ENCODE results near the gene HBE1. TPM values are rescaled to one million over a fixed set of nuclear protein-coding genes. Genes with fewer than 3 reads are reported as not detected.

The HBE1 gene
- total RNA-seq, 1 donor from 2014 or later: not detected

GRCh38 chr11:5304046-5304445, 34.3 kb upstream of the HBE1 start:
- TF ChIP-seq CTCF (IDR thresholded peaks at IDR 0.05; ENCODE audit: unreplicated experiment): no peak
- H3K27ac Mint-ChIP-seq: no peak overlapping the region
- DNase-seq (ENCODE audit: low spot score, unreplicated experiment): no peak
- no peaks in the 10 kb centered on the region for H3K9me3 Mint-ChIP-seq (ENCODE audit: low read depth)
- no peaks in the 10 kb centered on the region for H3K4me1 Mint-ChIP-seq (ENCODE audit: low read depth)
- H3K4me3 Mint-ChIP-seq (ENCODE audit: low read depth): no peak overlapping the region
- H3K27me3 Mint-ChIP-seq: peaks cover 7% of the 10 kb centered on the region
- H3K36me3 Mint-ChIP-seq (ENCODE audit: insufficient read depth): no peaks in the 10 kb centered on the region

GRCh38 chr11:5303626-5304025, 33.9 kb upstream of the HBE1 start:
- Mint-ChIP-seq H3K36me3 (ENCODE audit: insufficient read depth) (no peaks in the 10 kb centered on the region), H3K27me3 (peaks cover 5% of the 10 kb centered on the region), H3K9me3 (ENCODE audit: low read depth) (no peaks in the 10 kb centered on the region), H3K27ac (no peak overlapping the region), H3K4me3 (ENCODE audit: low read depth) (no peak overlapping the region), H3K4me1 (ENCODE audit: low read depth) (no peaks in the 10 kb centered on the region)
- no peak for TF ChIP-seq CTCF (IDR thresholded peaks at IDR 0.05; ENCODE audit: unreplicated experiment)
- DNase-seq (ENCODE audit: low spot score, unreplicated experiment): no peak

- Mint-ChIP-seq H3K9me3 (ENCODE audit: low read depth) (no peaks in the 10 kb centered on the region), H3K4me3 (ENCODE audit: low read depth) (no peak within 1 kb of the TSS), H3K27me3 (no peaks in the 10 kb centered on the region), H3K4me1 (ENCODE audit: low read depth) (no peaks in the 10 kb centered on the region), H3K27ac (no peak within 1 kb of the TSS), H3K36me3 (ENCODE audit: insufficient read depth) (no peaks in the 10 kb centered on the region)
- no peak for TF ChIP-seq CTCF (IDR thresholded peaks at IDR 0.05; ENCODE audit: unreplicated experiment)
- DNase-seq (ENCODE audit: low spot score, unreplicated experiment): no peak
Measured at GRCh38 chr11:5301846-5302245, 32.1 kb upstream of the HBE1 start, which contains the start of gene OR51B4. OR51B4 (minus strand) TSS chr11:5301946; CDS start chr11:5301946, 0 bp downstream.

GRCh38 chr11:5300251-5300650, 30.5 kb upstream of the HBE1 start:
- DNase-seq (ENCODE audit: low spot score, unreplicated experiment): no peak
- TF ChIP-seq CTCF (IDR thresholded peaks at IDR 0.05; ENCODE audit: unreplicated experiment): no peak
- H3K27me3 Mint-ChIP-seq: no peaks in the 10 kb centered on the region
- H3K4me1 Mint-ChIP-seq (ENCODE audit: low read depth): no peaks in the 10 kb centered on the region
- no peaks in the 10 kb centered on the region for H3K36me3 Mint-ChIP-seq (ENCODE audit: insufficient read depth)
- H3K9me3 Mint-ChIP-seq (ENCODE audit: low read depth): no peaks in the 10 kb centered on the region
- H3K27ac Mint-ChIP-seq: no peak overlapping the region
- no peak overlapping the region for H3K4me3 Mint-ChIP-seq (ENCODE audit: low read depth)

- Mint-ChIP-seq H3K9me3 (ENCODE audit: low read depth) (no peaks in the 10 kb centered on the region), H3K36me3 (ENCODE audit: insufficient read depth) (no peaks in the 10 kb centered on the region), H3K4me3 (ENCODE audit: low read depth) (no peak overlapping the region), H3K27me3 (no peaks in the 10 kb centered on the region), H3K27ac (no peak overlapping the region), H3K4me1 (ENCODE audit: low read depth) (no peaks in the 10 kb centered on the region)
- DNase-seq (ENCODE audit: low spot score, unreplicated experiment): no peak
- no peak for TF ChIP-seq CTCF (IDR thresholded peaks at IDR 0.05; ENCODE audit: unreplicated experiment)
Measured at GRCh38 chr11:5298451-5298850, 28.7 kb upstream of the HBE1 start.

All from progenitor cell of endocrine pancreas (in vitro differentiated cells).